Body of pancreas (tissue), 4 donors: ENCODE results near the gene ZSCAN18.

Experiments used
- POLR2A ChIP-seq, 3 donors: fragments of 450-650 bp; IDR thresholded peaks; one replicate each; pipeline ENCODE4 v1.6.1; 2016; ENCODE audit warnings: antibody characterized with exemption in 3 of 3, mild to moderate bottlenecking in 2 of 3
- TF ChIP-seq, protein P1 (sequence below), 7 experiments: fragments of 450-650 bp in 4 of 7; fragments of 200-600 bp in 3 of 7; sonication (generic) in 3 of 7; IDR thresholded peaks; one replicate each; pipeline ENCODE4 v1.5.1; 2016 to 2019; ENCODE audit warnings: antibody characterized with exemption in 7 of 7

GRCh38 chr19:58117841-58118575 lies 20.0 kb upstream of the ZSCAN18 start:
- TF ChIP-seq, protein P1, sequence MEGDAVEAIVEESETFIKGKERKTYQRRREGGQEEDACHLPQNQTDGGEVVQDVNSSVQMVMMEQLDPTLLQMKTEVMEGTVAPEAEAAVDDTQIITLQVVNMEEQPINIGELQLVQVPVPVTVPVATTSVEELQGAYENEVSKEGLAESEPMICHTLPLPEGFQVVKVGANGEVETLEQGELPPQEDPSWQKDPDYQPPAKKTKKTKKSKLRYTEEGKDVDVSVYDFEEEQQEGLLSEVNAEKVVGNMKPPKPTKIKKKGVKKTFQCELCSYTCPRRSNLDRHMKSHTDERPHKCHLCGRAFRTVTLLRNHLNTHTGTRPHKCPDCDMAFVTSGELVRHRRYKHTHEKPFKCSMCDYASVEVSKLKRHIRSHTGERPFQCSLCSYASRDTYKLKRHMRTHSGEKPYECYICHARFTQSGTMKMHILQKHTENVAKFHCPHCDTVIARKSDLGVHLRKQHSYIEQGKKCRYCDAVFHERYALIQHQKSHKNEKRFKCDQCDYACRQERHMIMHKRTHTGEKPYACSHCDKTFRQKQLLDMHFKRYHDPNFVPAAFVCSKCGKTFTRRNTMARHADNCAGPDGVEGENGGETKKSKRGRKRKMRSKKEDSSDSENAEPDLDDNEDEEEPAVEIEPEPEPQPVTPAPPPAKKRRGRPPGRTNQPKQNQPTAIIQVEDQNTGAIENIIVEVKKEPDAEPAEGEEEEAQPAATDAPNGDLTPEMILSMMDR (IDR thresholded peaks at IDR 0.05) = no peak
- no peak for TF ChIP-seq POLR2A (IDR thresholded peaks at IDR 0.05)
